ENCODE data around the gene COX8A. TPM values are rescaled to one million over a fixed set of nuclear protein-coding genes. Genes with fewer than 3 reads are reported as not detected.

COX8A gene
- total RNA-seq, 2 donors from 2014 or later, result 258 to 298 TPM

DNA sequence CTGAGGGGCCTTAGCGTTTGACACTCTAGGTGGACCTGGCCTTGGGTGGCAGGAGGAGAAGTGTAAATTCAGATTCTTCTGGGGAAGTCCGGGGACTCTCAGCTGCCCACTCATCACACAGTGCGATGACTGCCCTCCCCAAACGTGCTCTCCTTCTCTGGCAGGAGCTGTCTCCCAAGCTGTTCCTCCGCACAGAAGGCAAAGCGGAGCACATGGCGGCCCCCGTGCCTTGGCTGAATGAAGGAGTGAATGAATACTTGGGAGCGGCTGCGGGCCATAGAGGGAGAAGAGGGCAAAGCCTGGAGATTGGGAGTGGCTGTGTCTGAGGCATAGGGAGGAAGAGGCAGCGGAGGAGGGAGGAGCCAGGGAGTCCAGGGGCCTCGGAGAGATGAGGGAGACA, 42.5 kb upstream of the COX8A start:
- Mint-ChIP-seq H3K36me3 (ENCODE audit: low read depth) (no peaks in the 10 kb centered on the region), H3K27me3 (ENCODE audit: insufficient read depth) (peaks cover 25% of the 10 kb centered on the region), H3K4me3 (no peak overlapping the region), H3K27ac (no peak overlapping the region), H3K4me1 (peaks cover 2% of the 10 kb centered on the region), H3K9me3 (peaks cover 1% of the 10 kb centered on the region)
- Histone ChIP-seq H3K27me3 (ENCODE audit: control insufficient read depth, insufficient read depth, low read length, poor library complexity, severe bottlenecking) (no peaks in the 10 kb centered on the region), H3K4me3 (ENCODE audit: low read length) (no peak overlapping the region), H3K9me3 (ENCODE audit: control insufficient read depth, low read length) (no peaks in the 10 kb centered on the region), H3K27ac (ENCODE audit: low read depth, low read length) (no peak overlapping the region), H3K36me3 (ENCODE audit: control insufficient read depth, insufficient read depth, low read length) (no peaks in the 10 kb centered on the region), H3K4me1 (ENCODE audit: control insufficient read depth, insufficient read depth, low read length) (no peaks in the 10 kb centered on the region), H3K9ac (ENCODE audit: extremely low read depth, low read length, poor library complexity, severe bottlenecking) (no peak overlapping the region)
- no peak for DNase-seq
- WGBS, 2 experiments (ENCODE audit: insufficient coverage in 1 of 2, insufficient read length in 1 of 2), result 92% methylated on average over 4 to 12 of the region's 12 CpGs
- TF ChIP-seq CTCF (conservative IDR thresholded peaks at IDR 0.05), result no peak

- Histone ChIP-seq H3K4me1 (ENCODE audit: control insufficient read depth, insufficient read depth, low read length) (no peaks in the 10 kb centered on the region), H3K9ac (ENCODE audit: extremely low read depth, low read length, poor library complexity, severe bottlenecking) (no peak overlapping the region), H3K4me3 (ENCODE audit: low read length) (no peak overlapping the region), H3K27me3 (ENCODE audit: control insufficient read depth, insufficient read depth, low read length, poor library complexity, severe bottlenecking) (no peaks in the 10 kb centered on the region), H3K27ac (ENCODE audit: low read depth, low read length) (no peak overlapping the region), H3K36me3 (ENCODE audit: control insufficient read depth, insufficient read depth, low read length) (no peaks in the 10 kb centered on the region), H3K9me3 (ENCODE audit: control insufficient read depth, low read length) (no peaks in the 10 kb centered on the region)
- H3K36me3 Mint-ChIP-seq (ENCODE audit: low read depth), result no peaks in the 10 kb centered on the region
- H3K27me3 Mint-ChIP-seq (ENCODE audit: insufficient read depth), result peaks cover 14% of the 10 kb centered on the region
- TF ChIP-seq CTCF (conservative IDR thresholded peaks at IDR 0.05), result no peak
- 82% methylated on average over 1 of the region's 1 CpG; no CpG with 5 or more reads in 1 of the 2 experiments for WGBS, 2 experiments (ENCODE audit: insufficient coverage in 1 of 2, insufficient read length in 1 of 2)
- peaks cover 1% of the 10 kb centered on the region for H3K9me3 Mint-ChIP-seq
- H3K4me1 Mint-ChIP-seq, result no peaks in the 10 kb centered on the region
- no peak for DNase-seq
- no peak overlapping the region for H3K27ac Mint-ChIP-seq
- H3K4me3 Mint-ChIP-seq, result no peak overlapping the region
Measured at GRCh38 chr11:63933459-63933858, 41.0 kb upstream of the COX8A start.

DNA sequence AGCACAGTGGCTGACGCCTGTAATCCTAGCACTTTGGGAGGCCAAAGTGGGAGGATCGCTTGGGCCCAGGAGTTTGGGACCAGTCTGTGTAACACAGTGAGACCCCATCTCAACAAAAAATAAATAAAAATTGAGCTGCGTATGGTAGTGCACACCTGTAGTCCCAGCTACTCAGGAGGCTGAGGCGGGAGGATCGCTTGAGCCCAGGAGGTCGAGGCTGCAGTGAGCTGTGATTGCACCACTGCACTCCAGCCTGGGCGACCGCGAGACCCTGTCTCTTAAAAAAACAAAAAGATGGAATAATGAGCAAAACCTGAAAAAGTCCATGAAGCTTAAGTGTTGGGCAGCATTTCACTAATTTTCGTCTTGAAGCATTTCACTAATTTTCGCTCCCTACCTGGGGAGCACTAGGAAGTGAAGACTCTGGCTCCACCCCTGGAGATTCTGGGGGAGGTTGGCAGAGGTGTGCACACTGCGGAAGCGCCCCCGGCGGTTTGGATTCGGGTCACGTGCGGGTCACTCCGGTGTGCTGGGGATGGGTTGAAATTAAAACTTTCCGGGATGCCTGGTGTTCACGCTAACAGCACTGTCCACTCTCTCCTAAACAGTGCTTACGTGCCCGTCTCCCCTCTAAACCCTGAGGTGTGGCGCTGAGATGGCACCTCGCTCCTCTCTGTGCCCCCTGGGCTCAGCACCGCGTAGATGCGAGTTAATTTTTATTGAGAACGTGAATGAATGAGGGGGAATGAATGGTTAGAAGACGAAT, 36.5 kb upstream of the COX8A start:
- peaks cover 28% of the 10 kb centered on the region for H3K4me1 Mint-ChIP-seq
- 28 to 31% methylated on average over 29 of the region's 30 CpGs for WGBS, 2 experiments (ENCODE audit: insufficient coverage in 1 of 2, insufficient read length in 1 of 2)
- H3K4me3 Mint-ChIP-seq, result peak overlapping the region; percentile 82
- peaks cover 2% of the 10 kb centered on the region for H3K36me3 ChIP-seq (ENCODE audit: control insufficient read depth, insufficient read depth, low read length)
- H3K4me3 ChIP-seq (ENCODE audit: low read length), result peak overlapping the region; percentile 97
- peak overlapping the region; percentile 31 for H3K9ac ChIP-seq (ENCODE audit: extremely low read depth, low read length, poor library complexity, severe bottlenecking)
- peak; percentile 74 for DNase-seq
- H3K36me3 Mint-ChIP-seq (ENCODE audit: low read depth), result no peaks in the 10 kb centered on the region
- TF ChIP-seq CTCF (conservative IDR thresholded peaks at IDR 0.05), result peak; percentile 35
- H3K9me3 ChIP-seq (ENCODE audit: control insufficient read depth, low read length), result no peaks in the 10 kb centered on the region
- peak overlapping the region; percentile 4 for H3K27ac ChIP-seq (ENCODE audit: low read depth, low read length)
- H3K27me3 ChIP-seq (ENCODE audit: control insufficient read depth, insufficient read depth, low read length, poor library complexity, severe bottlenecking), result no peaks in the 10 kb centered on the region
- H3K27me3 Mint-ChIP-seq (ENCODE audit: insufficient read depth), result no peaks in the 10 kb centered on the region
- peaks cover 1% of the 10 kb centered on the region for H3K9me3 Mint-ChIP-seq
- peak overlapping the region; percentile 95 for H3K27ac Mint-ChIP-seq
- H3K4me1 ChIP-seq (ENCODE audit: control insufficient read depth, insufficient read depth, low read length), result no peaks in the 10 kb centered on the region

Measured in endodermal cell (in vitro differentiated cells).